T-cell (primary cell): ENCODE measurements around the gene SLC15A5. TPM values are rescaled to one million over a fixed set of nuclear protein-coding genes. Genes with fewer than 3 reads are reported as not detected.

ENCODE experiments used
- ATAC-seq, 4 experiments: fragments of 200-7000 bp in 3 of 4; fragments of 150-1000 bp in 1 of 4; cut with Tn5 transposase; replicated peaks in 1 of 4; 1 replicate in 3 of 4; 2 replicates in 1 of 4; pipeline ENCODE4 v1.10.0; 2021; ENCODE audit warnings: moderate library complexity in 3 of 4, mild to moderate bottlenecking in 2 of 4, moderate number of reproducible peaks in 1 of 4
- CTCF ChIA-PET, 2 donors: fragments of 300-600 bp; sonication (Branson Sonifier 250); formaldehyde crosslinking; loops; one replicate each; lab custom pipeline; 2022; ENCODE audit warnings: antibody characterized with exemption in 2 of 2; lab: Charles Lee
- POLR2A ChIA-PET, 2 donors: fragments of 300-600 bp; sonication (Branson Sonifier 250); formaldehyde crosslinking; loops; one replicate each; lab custom pipeline; 2022; ENCODE audit warnings: antibody characterized with exemption in 2 of 2; lab: Charles Lee
- DNase-seq, 35 experiments: peaks; one replicate each; pipeline versions ENCODE4 v3.0.0 to v3.0.0-alpha.2; 2013 to 2023
- H3K27ac ChIP-seq: one replicate; pipeline ENCODE4 v1.5.1; 2013; ENCODE audit warnings: low read length
- H3K27me3 ChIP-seq, 2 experiments: replicated peaks in 1 of 2; 1 replicate in 1 of 2; 2 replicates in 1 of 2; pipeline versions ENCODE4 v1.6.1 to v1.7.0; 2013; ENCODE audit warnings: low read length in 1 of 2, mixed read lengths in 1 of 2; ENCODE audit not compliant: control insufficient read depth in 2 of 2, insufficient read depth in 2 of 2; ENCODE audit errors: extremely low read depth in 1 of 2
- H3K36me3 ChIP-seq, 2 donors: 1 replicate in 1 of 2; 2 replicates in 1 of 2; pipeline versions ENCODE4 v1.6.1 to v1.7.0; 2013; ENCODE audit warnings: low read length in 1 of 2; ENCODE audit not compliant: control insufficient read depth in 2 of 2, insufficient read depth in 1 of 2; ENCODE audit errors: extremely low read depth in 1 of 2
- H3K4me1 ChIP-seq, 2 experiments: 1 replicate in 1 of 2; 2 replicates in 1 of 2; pipeline versions ENCODE4 v1.6.1 to v1.7.0; 2013; ENCODE audit warnings: low read length in 2 of 2, mixed read lengths in 1 of 2; ENCODE audit not compliant: insufficient read depth in 2 of 2, control insufficient read depth in 1 of 2; ENCODE audit errors: extremely low read depth in 1 of 2
- H3K4me3 ChIP-seq, 2 donors: 1 replicate in 1 of 2; 2 replicates in 1 of 2; pipeline versions ENCODE4 v1.5.1 to v1.7.0; 2013; ENCODE audit warnings: mild to moderate bottlenecking in 2 of 2, low read length in 1 of 2, moderate library complexity in 1 of 2; ENCODE audit not compliant: control insufficient read depth in 1 of 2; ENCODE audit errors: extremely low read depth in 1 of 2
- H3K9me3 ChIP-seq: 2 replicates; pipeline ENCODE4 v1.7.0; 2013
- H3K27ac Mint-ChIP-seq, 2 donors: one replicate each; pipeline ENCODE4 v1.8.0; 2020 to 2021; ENCODE audit warnings: mild to moderate bottlenecking in 2 of 2, mixed read lengths in 2 of 2
- H3K27me3 Mint-ChIP-seq, 2 donors: one replicate each; pipeline ENCODE4 v1.8.0; 2021 to 2022; ENCODE audit warnings: mixed read lengths in 2 of 2
- H3K36me3 Mint-ChIP-seq: one replicate; pipeline ENCODE4 v1.8.0; 2021; ENCODE audit warnings: mixed read lengths
- H3K4me1 Mint-ChIP-seq, 3 donors: one replicate each; pipeline ENCODE4 v1.8.0; 2020 to 2022; ENCODE audit warnings: mixed read lengths in 3 of 3, mild to moderate bottlenecking in 1 of 3
- H3K4me3 Mint-ChIP-seq, 3 donors: one replicate each; pipeline ENCODE4 v1.8.0; 2020 to 2022; ENCODE audit warnings: mild to moderate bottlenecking in 3 of 3, mixed read lengths in 3 of 3, moderate library complexity in 3 of 3
- H3K9me3 Mint-ChIP-seq, 3 donors: one replicate each; pipeline ENCODE4 v1.8.0; 2020 to 2022; ENCODE audit warnings: mixed read lengths in 3 of 3
- WGBS: methylation state at CpG from one replicate; pipeline ENCODE4 v1.1.5; 2013; ENCODE audit warnings: missing lambda C conversion rate; ENCODE audit not compliant: insufficient coverage; 5-methylcytosine and 5-hydroxymethylcytosine counted together
- total RNA-seq, 35 experiments: library from RNA in 6 of 35; stranded (reverse) in 6 of 35; fragments of 120-200 nt in 1 of 35; gene quantifications; one replicate each; pipeline versions ENCODE4 v1.2.1 to v1.2.4 and lab custom pipeline; 2013 to 2026

SLC15A5 gene
- total RNA-seq, 5 donors from 2014 or later (not counting 1 experiment from before 2014, with no cell fraction given), result not detected

DNA sequence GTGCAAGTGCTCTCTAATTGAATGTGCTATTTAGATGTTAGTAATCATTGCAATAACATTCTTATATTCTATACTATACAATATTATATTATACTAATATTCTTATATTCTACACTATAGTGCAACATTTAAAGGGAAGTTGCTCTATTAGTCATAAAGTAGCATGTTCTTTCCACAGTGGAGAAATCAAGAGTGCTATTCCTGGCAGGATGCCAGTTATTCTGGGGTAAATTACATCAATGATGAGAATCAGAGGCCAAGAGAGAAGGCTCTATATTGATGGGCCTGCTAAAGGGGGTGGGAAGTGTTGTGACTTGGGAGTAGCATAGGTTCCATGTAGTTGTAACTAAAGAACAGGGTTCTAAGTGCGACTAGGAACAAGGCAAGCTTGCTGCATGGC, 121.5 kb downstream of the SLC15A5 start:
- Histone ChIP-seq H3K9me3 (no peaks in the 10 kb centered on the region), H3K27me3 (no peaks in the 10 kb centered on the region), H3K36me3 (no peaks in the 10 kb centered on the region), H3K4me3 (no peak overlapping the region), H3K27ac (no peak overlapping the region), H3K4me1 (no peaks in the 10 kb centered on the region)
- no peak for ATAC-seq
- H3K4me3 Mint-ChIP-seq, result no peak overlapping the region
- no peak overlapping the region for H3K27ac Mint-ChIP-seq
- H3K4me1 Mint-ChIP-seq, result no peaks in the 10 kb centered on the region
- no peak for DNase-seq
- H3K9me3 Mint-ChIP-seq, result peaks cover 0 to 6% (median 0%) of the 10 kb centered on the region in 3 donors
- no peaks in the 10 kb centered on the region for H3K36me3 Mint-ChIP-seq
- ChIA-PET POLR2A (no interaction called here), CTCF (no interaction called here)
- WGBS, result 67% methylated on average over 1 of the region's 1 CpG
- no peaks in the 10 kb centered on the region for H3K27me3 Mint-ChIP-seq

DNA sequence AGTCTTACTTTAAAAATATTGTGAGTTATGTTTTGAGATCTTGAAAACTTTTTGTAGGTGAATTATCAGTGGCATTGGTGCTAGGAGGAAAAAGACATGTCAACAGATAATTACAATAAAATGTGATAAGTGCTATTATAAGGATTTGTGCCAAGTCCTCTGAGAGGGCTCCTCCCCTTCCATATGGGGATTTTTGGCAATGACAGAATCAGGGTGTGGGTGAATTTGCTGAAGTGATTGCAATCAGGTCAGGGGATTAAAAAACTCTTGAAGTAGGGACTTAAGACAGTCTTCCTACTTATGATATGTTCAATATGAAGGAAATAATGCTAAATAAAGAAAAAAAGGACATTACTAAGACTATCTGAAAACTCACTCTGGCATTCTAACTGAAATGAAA, 122.5 kb downstream of the SLC15A5 start:
- no peaks in the 10 kb centered on the region for H3K9me3 ChIP-seq
- CTCF ChIA-PET, result no interaction called here
- no peak overlapping the region for H3K27ac ChIP-seq
- DNase-seq, result no peak
- H3K27ac Mint-ChIP-seq, result no peak overlapping the region
- H3K4me3 Mint-ChIP-seq, result no peak overlapping the region
- H3K27me3 Mint-ChIP-seq, result no peaks in the 10 kb centered on the region
- H3K36me3 Mint-ChIP-seq, result no peaks in the 10 kb centered on the region
- peaks cover 0 to 3% (median 0%) of the 10 kb centered on the region in 3 donors for H3K9me3 Mint-ChIP-seq
- no peaks in the 10 kb centered on the region for H3K4me1 ChIP-seq
- H3K4me3 ChIP-seq, result no peak overlapping the region
- H3K27me3 ChIP-seq, result no peaks in the 10 kb centered on the region
- POLR2A ChIA-PET, result no interaction called here
- no peaks in the 10 kb centered on the region for H3K4me1 Mint-ChIP-seq
- ATAC-seq, result no peak
- H3K36me3 ChIP-seq, result no peaks in the 10 kb centered on the region

DNA sequence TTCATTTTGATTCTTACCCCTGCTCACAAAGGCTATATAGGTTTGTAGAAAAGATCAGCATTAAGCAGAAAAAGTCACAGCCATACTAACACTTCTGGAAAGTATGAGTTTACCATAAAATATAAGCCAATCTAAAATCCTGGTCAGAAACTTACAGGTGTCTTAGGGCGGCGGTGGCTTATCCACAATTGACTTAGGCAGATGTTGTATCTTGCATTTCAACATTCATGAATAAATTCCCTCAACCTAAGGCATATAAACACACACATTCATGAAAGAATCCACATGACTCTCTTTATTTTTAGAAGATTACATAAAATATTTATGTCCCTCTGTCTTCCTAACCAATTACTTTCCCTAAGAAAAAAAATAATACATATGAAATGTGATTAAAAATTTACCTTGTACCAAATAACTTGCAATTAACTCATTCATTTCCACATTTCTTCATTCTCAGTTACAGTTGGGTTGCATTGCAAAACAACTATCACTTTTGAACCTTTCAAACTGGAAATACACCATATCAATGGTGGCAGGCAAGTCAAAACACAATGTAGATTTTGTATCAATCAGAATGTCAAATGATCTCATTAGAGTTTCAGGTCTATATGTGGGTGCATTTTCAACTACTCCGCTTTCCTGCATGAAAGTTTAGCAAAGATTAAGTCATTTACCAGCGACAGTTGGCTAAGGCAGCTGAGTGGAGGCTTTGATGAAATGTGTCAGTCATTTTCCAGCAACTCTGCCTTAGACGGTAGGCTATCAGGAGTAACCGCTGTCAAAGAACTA, 124.4 kb downstream of the SLC15A5 start:
- no peak overlapping the region for H3K4me3 ChIP-seq
- H3K36me3 Mint-ChIP-seq, result no peaks in the 10 kb centered on the region
- H3K27me3 ChIP-seq, result no peaks in the 10 kb centered on the region
- H3K27ac ChIP-seq, result no peak overlapping the region
- DNase-seq, result no peak
- H3K27ac Mint-ChIP-seq, result no peak overlapping the region
- no peaks in the 10 kb centered on the region for H3K27me3 Mint-ChIP-seq
- H3K9me3 Mint-ChIP-seq, result peaks cover 0 to 3% (median 0%) of the 10 kb centered on the region in 3 donors
- ATAC-seq, result no peak
- no peaks in the 10 kb centered on the region for H3K9me3 ChIP-seq
- no peaks in the 10 kb centered on the region for H3K4me1 ChIP-seq
- no peaks in the 10 kb centered on the region for H3K36me3 ChIP-seq
- ChIA-PET POLR2A (no interaction called here), CTCF (no interaction called here)
- 83% methylated on average over 1 of the region's 6 CpGs for WGBS
- H3K4me1 Mint-ChIP-seq, result no peaks in the 10 kb centered on the region
- H3K4me3 Mint-ChIP-seq, result no peak overlapping the region

DNA sequence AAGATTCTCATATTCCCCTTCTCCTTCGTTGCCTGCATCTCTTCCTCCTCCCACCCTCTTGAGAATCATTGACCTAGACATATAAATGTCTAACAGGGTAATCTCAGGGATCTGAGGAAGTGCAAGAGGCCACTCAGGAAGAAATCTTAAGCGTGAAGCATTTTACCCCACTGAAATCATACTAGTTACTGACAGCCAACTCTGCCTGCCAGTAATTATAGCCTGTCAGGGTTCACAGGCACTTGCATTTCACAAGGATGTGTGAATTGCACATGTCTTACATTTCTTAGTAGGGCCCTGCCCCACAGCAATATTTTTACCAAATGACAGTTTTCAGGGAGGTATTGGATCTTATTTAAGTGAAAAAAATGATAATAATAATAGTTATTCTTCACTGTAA, 127.2 kb downstream of the SLC15A5 start:
- no peak overlapping the region for H3K27ac ChIP-seq
- ChIA-PET CTCF (no interaction called here), POLR2A (no interaction called here)
- no peaks in the 10 kb centered on the region for H3K9me3 ChIP-seq
- Mint-ChIP-seq H3K27ac (no peak overlapping the region), H3K9me3 (no peaks in the 10 kb centered on the region), H3K4me3 (no peak overlapping the region), H3K27me3 (no peaks in the 10 kb centered on the region), H3K36me3 (no peaks in the 10 kb centered on the region), H3K4me1 (no peaks in the 10 kb centered on the region)
- H3K4me1 ChIP-seq, result no peaks in the 10 kb centered on the region
- H3K4me3 ChIP-seq, result no peak overlapping the region
- ATAC-seq, result no peak
- no peaks in the 10 kb centered on the region for H3K27me3 ChIP-seq
- no peak for DNase-seq
- 17% methylated on average over 1 of the region's 2 CpGs for WGBS
- H3K36me3 ChIP-seq, result no peaks in the 10 kb centered on the region

DNA sequence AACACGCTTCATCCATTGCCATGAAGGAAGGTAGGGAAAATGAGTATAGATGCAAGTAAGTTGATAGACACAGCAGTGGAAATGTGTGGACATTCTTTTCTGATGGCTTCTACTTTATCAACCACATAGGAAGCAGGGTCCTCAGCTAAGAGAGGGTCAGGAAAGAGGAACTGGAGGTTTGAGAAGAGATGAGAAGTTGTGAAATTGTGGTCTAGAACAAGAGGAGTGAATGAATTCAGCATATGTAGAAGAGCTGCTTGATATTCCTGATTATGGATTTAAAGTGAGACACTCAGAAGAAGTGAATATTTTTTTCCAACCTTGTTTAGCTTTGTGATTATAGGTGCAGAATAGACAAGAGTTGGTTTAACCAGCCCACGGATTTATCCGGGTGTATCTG, 128.5 kb downstream of the SLC15A5 start:
- no peaks in the 10 kb centered on the region for H3K27me3 ChIP-seq
- Mint-ChIP-seq H3K4me1 (no peaks in the 10 kb centered on the region), H3K27me3 (no peaks in the 10 kb centered on the region), H3K9me3 (no peaks in the 10 kb centered on the region), H3K27ac (no peak overlapping the region), H3K36me3 (no peaks in the 10 kb centered on the region), H3K4me3 (no peak overlapping the region)
- no peak overlapping the region for H3K4me3 ChIP-seq
- 100% methylated on average over 1 of the region's 3 CpGs for WGBS
- H3K4me1 ChIP-seq, result no peaks in the 10 kb centered on the region
- CTCF ChIA-PET, result interaction anchor here in 1 of 2 donors (0.6 kb wide), 1 partner anchor 61 kb away, joined by 4 read pairs; no protein-coding TSS in a partner anchor
- H3K36me3 ChIP-seq, result no peaks in the 10 kb centered on the region
- ATAC-seq, result no peak
- no peaks in the 10 kb centered on the region for H3K9me3 ChIP-seq
- no peak overlapping the region for H3K27ac ChIP-seq
- POLR2A ChIA-PET, result no interaction called here
- no peak for DNase-seq

Other genes with a start within 250 kb of the SLC15A5 start
- gene MGST1, start 70.0 kb upstream of the SLC15A5 start, total RNA-seq, result 1 to 10 TPM in 4 of 5 donors, not detected in 1; 1.5 to 3.2 (median 2.1) TPM